ENCODE measurements around the gene WWOX. TPM values are rescaled to one million over a fixed set of nuclear protein-coding genes. Genes with fewer than 3 reads are reported as not detected.

WWOX gene
- total and polyA plus RNA-seq, 2 of the 13 experiments (the other 11 are each of a cell fraction or from before 2014, with no cell fraction given): 9.1 to 37.4 TPM

- Histone ChIP-seq H2AFZ (ENCODE audit: low read length) (no peak overlapping the region), H3K79me2 (ENCODE audit: insufficient read depth, low read length) (no peaks in the 10 kb centered on the region), H3K4me3 (replicated peaks in 1 of 3; ENCODE audit: insufficient read depth in 1 of 3, low read depth in 2 of 3, low read length in 3 of 3) (no peak overlapping the region), H4K20me1 (ENCODE audit: insufficient read depth, low read length) (no peaks in the 10 kb centered on the region), H3K27ac (ENCODE audit: extremely low read length, insufficient read depth, low read length) (no peak overlapping the region), H3K4me1 (ENCODE audit: insufficient read depth, low read length) (no peaks in the 10 kb centered on the region), H3K36me3 (replicated peaks in 1 of 2; ENCODE audit: control insufficient read depth in 1 of 2, insufficient read depth in 2 of 2, low read length in 2 of 2) (no peaks in the 10 kb centered on the region), H3K4me2 (ENCODE audit: low read depth, low read length) (no peak overlapping the region), H3K27me3 (ENCODE audit: control insufficient read depth in 1 of 2, insufficient read depth in 2 of 2, low read length in 2 of 2) (no peaks in the 10 kb centered on the region), H3K9ac (ENCODE audit: insufficient read depth, low read depth, low read length) (no peak overlapping the region), H3K9me3 (ENCODE audit: low read length) (no peaks in the 10 kb centered on the region)
- TF ChIP-seq NFKB2 (CRISPR knock-in tag; IDR thresholded peaks at IDR 0.05; ENCODE audit: borderline replicate concordance) (no peak), XRCC5 (optimal IDR thresholded peaks at IDR 0.05; ENCODE audit: low read length) (no peak), SATB2 (CRISPR knock-in tag; IDR thresholded peaks at IDR 0.05) (no peak), ZNF782 (CRISPR knock-in tag; IDR thresholded peaks at IDR 0.05; ENCODE audit: borderline replicate concordance) (no peak), CERS6 (CRISPR knock-in tag; IDR thresholded peaks at IDR 0.05) (no peak), USF2 (IDR thresholded peaks at IDR 0.05; ENCODE audit: low read depth, low read length) (no peak), USF2 (CRISPR knock-in tag; IDR thresholded peaks at IDR 0.05; ENCODE audit: borderline replicate concordance) (no peak), NONO (IDR thresholded peaks at IDR 0.05) (no peak), NONO (CRISPR knock-in tag; conservative IDR thresholded peaks at IDR 0.05) (no peak), FOXP4 (CRISPR knock-in tag; IDR thresholded peaks at IDR 0.05) (no peak), ZNF670 (CRISPR knock-in tag; IDR thresholded peaks at IDR 0.05; ENCODE audit: borderline replicate concordance) (no peak), ZNF75D (CRISPR knock-in tag; IDR thresholded peaks at IDR 0.05; ENCODE audit: borderline replicate concordance) (no peak), AHR (CRISPR knock-in tag; IDR thresholded peaks at IDR 0.05) (no peak), NR0B2 (CRISPR knock-in tag; IDR thresholded peaks at IDR 0.05) (no peak), ZNF329 (CRISPR knock-in tag; IDR thresholded peaks at IDR 0.05; ENCODE audit: low read depth) (no peak), ZNF512 (CRISPR knock-in tag; IDR thresholded peaks at IDR 0.05) (no peak), BORCS8-MEF2B (CRISPR knock-in tag; IDR thresholded peaks at IDR 0.05) (no peak), ZNF317 (CRISPR knock-in tag; IDR thresholded peaks at IDR 0.05) (no peak)
- intact Hi-C loops (cut with micrococcal nuclease; ENCODE audit: unreplicated experiment): no loop called here
- CTCF ChIA-PET (ENCODE audit: low intra/inter-chr PET ratio, low total read pairs): no interaction called here
- POLR2A ChIA-PET: no interaction called here
- DNase-seq (ENCODE audit: low spot score) (no peak), FAIRE-seq (no peak), ATAC-seq (no peak)
- no TSS peak for BruUV-seq (replicated peaks)
- in situ Hi-C loops (cut with HindIII; ENCODE audit: extremely low pct_ligation_motif_present, low pct_unique_long_range_greater_than_20kb): no loop called here
- WGBS (ENCODE audit: low lambda C conversion rate): 40% methylated on average over 18 of the region's 18 CpGs
Observed at GRCh38 chr16:79124016-79124756, 1024.7 kb downstream of the WWOX start.
